HFF-Myc (cell line): ENCODE data around the gene CCDC146.

ENCODE experiments used
- DNase-seq: peaks from one replicate; pipeline ENCODE4 v3.0.0-alpha.2; 2011; ENCODE audit warnings: low read depth; ENCODE audit errors: extremely low read depth
- H3K4me3 ChIP-seq: replicated peaks from 2 replicates; pipeline ENCODE4 v1.5.1; 2011; ENCODE audit warnings: low read depth, mild to moderate bottlenecking, control low read depth, low read length
- TF ChIP-seq, protein P1 (sequence below): IDR thresholded peaks from 2 replicates; pipeline ENCODE4 v1.5.1; 2012; ENCODE audit warnings: mild to moderate bottlenecking, low read depth, low read length, control low read depth; ENCODE audit errors: missing control alignments

Gene CCDC146

DNA sequence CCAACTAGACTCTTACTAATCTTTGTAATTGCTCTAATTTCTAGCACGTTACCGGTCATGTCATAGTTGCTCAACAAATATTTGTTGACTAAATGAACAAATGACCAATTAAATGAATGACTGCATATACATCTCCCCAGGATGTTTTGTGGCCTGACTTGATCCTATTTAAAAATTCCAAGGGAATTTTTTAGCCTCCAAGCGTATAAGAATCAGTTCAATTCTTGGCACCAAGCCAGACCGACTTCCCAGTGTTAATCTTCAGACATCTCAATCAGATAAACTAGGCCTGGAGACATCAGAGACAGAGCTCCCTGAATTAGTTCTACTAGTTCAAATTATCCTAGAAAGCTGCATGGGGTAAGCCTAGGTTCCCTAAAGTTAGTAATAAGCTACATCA, 197.7 kb downstream of the CCDC146 start:
- TF ChIP-seq, protein P1, sequence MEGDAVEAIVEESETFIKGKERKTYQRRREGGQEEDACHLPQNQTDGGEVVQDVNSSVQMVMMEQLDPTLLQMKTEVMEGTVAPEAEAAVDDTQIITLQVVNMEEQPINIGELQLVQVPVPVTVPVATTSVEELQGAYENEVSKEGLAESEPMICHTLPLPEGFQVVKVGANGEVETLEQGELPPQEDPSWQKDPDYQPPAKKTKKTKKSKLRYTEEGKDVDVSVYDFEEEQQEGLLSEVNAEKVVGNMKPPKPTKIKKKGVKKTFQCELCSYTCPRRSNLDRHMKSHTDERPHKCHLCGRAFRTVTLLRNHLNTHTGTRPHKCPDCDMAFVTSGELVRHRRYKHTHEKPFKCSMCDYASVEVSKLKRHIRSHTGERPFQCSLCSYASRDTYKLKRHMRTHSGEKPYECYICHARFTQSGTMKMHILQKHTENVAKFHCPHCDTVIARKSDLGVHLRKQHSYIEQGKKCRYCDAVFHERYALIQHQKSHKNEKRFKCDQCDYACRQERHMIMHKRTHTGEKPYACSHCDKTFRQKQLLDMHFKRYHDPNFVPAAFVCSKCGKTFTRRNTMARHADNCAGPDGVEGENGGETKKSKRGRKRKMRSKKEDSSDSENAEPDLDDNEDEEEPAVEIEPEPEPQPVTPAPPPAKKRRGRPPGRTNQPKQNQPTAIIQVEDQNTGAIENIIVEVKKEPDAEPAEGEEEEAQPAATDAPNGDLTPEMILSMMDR: no peak
- DNase-seq: no peak
- no peak overlapping the region for H3K4me3 ChIP-seq

DNA sequence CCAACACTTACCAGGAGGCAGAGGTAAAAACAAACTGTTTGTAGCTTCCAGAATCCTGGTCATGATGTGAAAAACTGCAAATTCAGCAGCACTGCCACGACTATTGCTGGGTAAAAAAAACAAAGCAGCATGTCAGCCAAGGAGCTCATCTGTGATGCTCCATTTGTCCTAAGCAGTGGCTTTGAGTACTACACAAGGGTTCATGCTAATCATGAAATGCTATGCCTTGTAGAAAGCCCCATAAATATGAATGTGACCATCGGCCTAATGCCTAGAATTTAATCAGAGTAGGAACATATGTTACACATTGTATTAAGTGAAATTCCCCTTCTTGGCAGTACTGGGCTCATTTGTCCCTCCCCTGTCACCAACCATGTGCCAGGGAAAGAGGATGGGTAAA, 198.3 kb downstream of the CCDC146 start:
- H3K4me3 ChIP-seq: no peak overlapping the region
- TF ChIP-seq, protein P1: no peak
- DNase-seq: no peak

- TF ChIP-seq, protein P1: no peak
- DNase-seq: no peak
- H3K4me3 ChIP-seq: no peak overlapping the region
Measured at GRCh38 chr7:77321300-77321699, 198.9 kb downstream of the CCDC146 start.

GRCh38 chr7:77326131-77326530, 203.7 kb downstream of the CCDC146 start:
- DNase-seq: no peak
- TF ChIP-seq, protein P1: no peak
- H3K4me3 ChIP-seq: no peak overlapping the region

- TF ChIP-seq, protein P1: no peak
- no peak for DNase-seq
Measured at GRCh38 chr7:77327067-77327931, 204.9 kb downstream of the CCDC146 start.

DNA sequence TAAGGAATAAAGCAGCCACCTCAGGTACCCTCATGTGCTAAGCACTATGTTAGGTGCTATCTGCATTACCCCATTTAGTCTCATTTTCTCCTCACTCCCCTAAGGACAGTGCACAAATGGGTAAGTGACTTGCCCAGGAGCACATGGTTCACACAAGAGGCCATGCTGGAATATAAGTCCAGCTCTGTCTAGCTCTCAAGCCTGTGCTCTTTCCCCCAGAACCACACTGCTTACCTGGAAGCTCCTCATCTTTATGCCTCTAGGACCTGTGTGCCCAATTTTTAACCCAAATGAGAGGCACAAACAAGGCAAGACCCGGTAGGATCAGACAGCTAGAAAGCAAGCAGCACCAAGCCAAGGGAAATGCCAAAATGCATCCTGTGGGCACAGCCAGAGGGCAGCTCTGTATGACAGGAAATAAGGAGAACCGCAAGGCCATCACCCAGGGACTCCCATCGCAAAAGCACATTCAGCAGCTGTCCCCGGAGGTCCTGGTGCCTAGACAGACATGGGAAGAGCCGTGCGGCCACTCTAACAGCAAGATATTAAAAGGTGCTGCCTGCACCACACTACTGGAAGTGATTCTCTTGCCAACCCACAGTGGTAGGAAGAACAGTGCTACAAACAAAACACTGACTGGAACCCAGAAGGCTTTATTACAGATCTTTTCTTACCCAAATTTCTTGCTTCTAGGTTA, 205.7 kb downstream of the CCDC146 start:
- TF ChIP-seq, protein P1: no peak
- DNase-seq: no peak
- no peak overlapping the region for H3K4me3 ChIP-seq

More at GRCh38 chr7:77327067-77327931, 204.9 kb downstream of the CCDC146 start:
- H3K4me3 ChIP-seq: no peak overlapping the region
